Measurements from ENCODE around the gene OR6C3. TPM values are rescaled to one million over a fixed set of nuclear protein-coding genes. Genes with fewer than 3 reads are reported as not detected.

The OR6C3 gene
- not detected for total RNA-seq

GRCh38 chr12:55330446-55330845 is at the start of gene OR6C3:
Gene OR6C3 (plus strand): TSS chr12:55330746. CDS start chr12:55331701, 955 bp downstream.

GRCh38 chr12:55296469-55296868 is 34.1 kb upstream of the OR6C3 start, which contains the start of gene OR6C6:
Gene OR6C6 (minus strand): TSS chr12:55296569. CDS start chr12:55295232, 1,337 bp downstream.

GRCh38 chr12:55314043-55314442 is 16.5 kb upstream of the OR6C3 start, which contains the start of gene OR6C1:
Gene OR6C1 (plus strand): TSS chr12:55314343. CDS start chr12:55320600, 6,257 bp downstream.

GRCh38 chr12:55362675-55363074 is 32.1 kb downstream of the OR6C3 start, which contains the start of gene OR6C75:
Gene OR6C75 (plus strand): TSS chr12:55362975. CDS start chr12:55365111, 2,136 bp downstream.

Other genes starting within 250 kb of the OR6C3 start
- not detected for gene OR9K2, start 204.3 kb upstream of the OR6C3 start, total RNA-seq
- gene OR10A7, start 109.7 kb upstream of the OR6C3 start, total RNA-seq: not detected
- gene OR6C74, start 86.1 kb upstream of the OR6C3 start, total RNA-seq: not detected
- not detected for gene OR6C6, start 34.2 kb upstream of the OR6C3 start, total RNA-seq
- gene OR6C1, start 16.4 kb upstream of the OR6C3 start, total RNA-seq: not detected
- gene OR6C75, start 32.2 kb downstream of the OR6C3 start, total RNA-seq: not detected
- not detected for gene OR6C65, start 69.8 kb downstream of the OR6C3 start, total RNA-seq
- not detected for gene OR6C76, start 95.5 kb downstream of the OR6C3 start, total RNA-seq
- gene OR6C2, start 113.3 kb downstream of the OR6C3 start, total RNA-seq: not detected
- not detected for gene OR6C70, start 139.4 kb downstream of the OR6C3 start, total RNA-seq
- not detected for gene OR6C68, start 161.6 kb downstream of the OR6C3 start, total RNA-seq
- gene OR6C4, start 218.9 kb downstream of the OR6C3 start, total RNA-seq: not detected
- gene OR2AP1, start 241.7 kb downstream of the OR6C3 start, total RNA-seq: not detected

All from parietal lobe (tissue), 1 donor.